NAMALWA (cell line): ENCODE measurements around the gene CARD6.
A peak's percentile ranks its signal among the peaks of the same experiment; 100 is the strongest.
"Not testable (repeated sequence)": the region's sequence is repeated elsewhere in the genome, so short reads cannot be mapped to it uniquely, and the experiment has no call there.

ENCODE experiments used
- DNase-seq: peaks from one replicate; pipeline ENCODE4 v3.0.0-alpha.2; 2015; ENCODE audit warnings: low spot score

CARD6 gene

DNA sequence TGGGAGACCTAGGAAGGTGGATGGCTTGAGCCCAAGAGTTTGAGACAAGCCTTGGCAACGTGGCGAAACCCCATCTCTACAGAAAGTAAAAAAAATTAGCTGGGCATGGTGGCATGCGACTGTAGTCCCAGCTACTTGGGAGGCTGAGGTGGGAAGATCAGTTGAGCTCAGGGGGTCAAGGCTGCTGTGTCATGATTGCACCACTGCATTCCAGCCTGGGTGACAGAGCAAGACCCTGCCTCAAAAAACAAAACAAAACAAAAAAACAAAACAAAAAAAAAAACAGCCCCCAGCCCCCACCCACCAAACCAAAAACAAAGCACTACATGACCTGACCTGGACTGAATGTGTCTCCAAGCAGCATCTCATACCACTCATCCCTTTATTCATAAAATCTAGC is 34.8 kb downstream of the CARD6 start:
- DNase-seq, result no peak

- DNase-seq, result no peak
These were observed 36.3 kb downstream of the CARD6 start for GRCh38 chr5:40877371-40877988.

GRCh38 chr5:40879163-40879942 is 38.2 kb downstream of the CARD6 start:
- DNase-seq, result peak; percentile 55

- DNase-seq, result no peak
These were observed 41.1 kb downstream of the CARD6 start for GRCh38 chr5:40882291-40882690.

- DNase-seq, result not testable (repeated sequence)
These were observed 41.9 kb downstream of the CARD6 start for GRCh38 chr5:40883051-40883450.

DNA sequence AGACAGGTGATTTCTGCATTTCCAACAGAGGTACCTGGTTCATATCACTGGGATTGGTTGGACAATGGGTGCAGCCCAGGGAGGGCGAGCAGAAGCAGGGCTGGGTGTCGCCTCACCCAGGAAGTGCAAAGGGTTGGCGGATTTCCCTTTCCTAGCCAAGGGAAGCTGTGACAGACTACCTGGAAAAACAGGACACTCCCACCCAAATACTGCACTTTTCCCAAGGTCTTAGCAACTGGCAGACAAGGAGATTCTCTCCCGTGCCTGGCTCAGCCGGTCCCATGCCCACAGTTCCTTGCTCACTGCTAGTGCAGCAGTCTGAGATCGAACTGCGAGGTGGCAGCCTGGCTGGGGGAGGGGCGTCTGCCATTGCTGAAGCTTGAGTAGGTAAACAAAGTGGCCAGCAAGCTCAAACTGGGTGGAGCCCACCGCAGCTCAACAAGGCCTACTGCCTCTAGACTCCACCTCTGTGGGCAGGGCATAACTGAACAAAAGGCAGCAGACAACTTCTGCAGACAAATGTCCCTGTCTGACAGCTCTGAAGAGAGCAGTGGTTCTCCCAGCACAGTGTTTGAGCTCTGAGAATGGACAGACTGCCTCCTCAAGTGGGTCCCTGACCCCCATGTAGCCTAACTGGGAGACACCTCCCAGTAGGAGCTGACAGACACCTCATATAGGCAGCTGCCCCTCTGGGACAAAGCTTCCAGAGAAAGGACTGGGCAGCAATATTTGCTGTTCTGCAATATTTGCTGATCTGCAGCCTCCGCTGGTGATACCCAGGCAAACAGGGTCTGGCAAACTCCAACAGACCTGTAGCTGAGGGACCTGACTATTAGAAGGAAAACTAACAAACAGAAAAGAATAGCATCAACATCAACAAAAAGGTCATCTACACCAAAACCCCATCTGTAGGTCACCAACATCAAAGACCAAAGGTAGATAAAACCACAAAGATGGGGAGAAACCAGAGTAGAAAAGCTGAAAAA is 54.6 kb downstream of the CARD6 start:
- DNase-seq, result not testable (repeated sequence)

DNA sequence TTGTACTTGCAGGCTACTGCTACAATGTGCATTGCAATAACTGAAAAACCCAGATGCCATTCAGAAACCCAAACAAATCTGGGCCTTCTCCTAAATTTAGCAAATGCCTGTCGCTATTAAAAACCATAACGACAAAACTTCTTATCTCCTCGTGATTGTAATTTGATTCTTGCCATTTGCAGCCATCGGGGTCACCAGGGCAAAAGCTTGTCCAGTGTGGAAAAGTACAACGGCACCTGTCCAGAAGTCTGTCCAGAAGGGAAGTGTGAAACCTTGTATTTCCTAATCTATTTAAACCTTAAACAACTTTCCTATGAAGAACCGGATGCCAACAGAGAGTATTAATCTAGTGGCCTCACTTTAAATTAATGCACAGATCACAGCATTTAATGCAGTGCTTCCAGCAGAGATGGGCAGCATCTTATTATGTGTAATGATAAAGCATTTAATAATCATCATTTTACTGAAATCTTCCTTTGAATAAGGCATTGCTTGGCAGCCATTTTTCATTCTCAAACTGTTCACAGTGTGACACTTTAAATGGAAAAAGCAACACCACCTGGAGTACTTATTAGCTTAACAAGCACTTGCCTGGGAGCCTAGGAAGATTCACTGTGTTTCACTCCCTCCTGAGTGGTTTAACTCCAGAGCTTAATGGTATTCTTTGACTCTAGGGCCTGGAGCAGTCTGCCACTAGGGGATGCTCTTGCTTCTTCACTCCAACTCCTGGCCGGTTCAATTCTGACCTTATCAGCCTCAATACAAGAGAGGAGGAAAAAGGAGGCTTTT is 63.2 kb downstream of the CARD6 start:
- DNase-seq, result peak; percentile 73

DNA sequence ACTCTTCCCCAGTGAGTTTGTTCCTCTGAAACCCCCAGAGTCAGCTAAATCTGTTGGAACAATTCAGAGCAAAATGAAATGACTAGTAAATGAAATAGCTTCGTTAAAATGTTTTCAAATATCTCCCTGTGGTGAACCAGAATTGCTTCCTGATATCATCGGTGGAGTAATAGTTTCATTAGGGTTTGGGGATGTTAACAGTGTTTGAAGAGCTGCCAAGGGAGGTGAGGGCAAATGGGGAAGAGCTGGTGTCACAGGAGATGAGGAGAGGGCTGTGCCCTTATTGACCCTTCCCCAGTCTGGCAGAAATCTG is 63.8 kb downstream of the CARD6 start:
- no peak for DNase-seq

GRCh38 chr5:40906351-40906751 is 65.2 kb downstream of the CARD6 start:
- no peak for DNase-seq

DNA sequence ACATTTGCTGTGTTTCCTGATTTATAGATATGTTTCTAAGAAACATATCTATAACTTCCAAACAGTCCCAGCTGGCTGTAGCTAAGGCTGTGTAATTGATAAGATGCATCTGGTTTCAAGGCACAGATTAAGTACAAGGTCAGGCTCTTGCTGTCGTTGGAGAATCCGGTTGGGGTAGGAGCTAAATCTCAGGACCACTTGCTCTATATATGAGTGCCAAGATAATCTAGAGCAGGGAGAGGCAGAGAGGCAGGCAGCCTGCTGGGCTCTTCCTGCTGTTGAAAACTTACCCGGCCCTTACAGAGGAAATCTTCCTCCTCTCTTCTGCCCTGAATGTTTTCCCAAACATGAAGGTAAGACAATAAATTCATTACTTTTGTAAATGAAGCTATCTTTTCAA is 68.1 kb downstream of the CARD6 start, which contains the start of gene C7:
C7 (plus strand) TSS at position 234 of the 400 bp plus-strand sequence; CDS start at position 348, 114 bp downstream.
- no peak for DNase-seq

DNA sequence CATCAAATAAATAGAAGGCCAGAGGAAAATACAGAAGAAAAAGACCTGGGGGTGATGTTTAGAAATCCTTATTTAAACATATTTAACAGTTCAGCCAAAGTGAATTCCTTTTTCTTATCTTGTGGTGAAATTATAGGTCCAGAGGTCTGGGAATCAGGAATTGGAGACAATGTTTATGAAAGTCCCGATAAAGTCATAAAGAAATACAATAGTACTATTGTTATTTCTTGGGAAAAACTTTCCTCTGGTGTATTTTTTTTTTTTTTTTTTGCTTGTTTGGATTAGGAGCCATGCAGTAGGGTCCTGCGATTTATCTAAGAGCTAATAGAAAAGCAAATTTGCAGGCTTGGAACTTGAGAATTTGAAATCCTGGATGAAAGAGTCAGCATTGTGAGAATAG is 68.6 kb downstream of the CARD6 start:
- DNase-seq, result no peak
